Omental fat pad (tissue), 4 donors: Measurements from ENCODE around the gene LAMTOR1. TPM values are rescaled to one million over a fixed set of nuclear protein-coding genes. Genes with fewer than 3 reads are reported as not detected.

Experiments used
- ATAC-seq: fragments of 150-250 bp; one replicate; pipeline ENCODE4 v1.9.1; 2016; ENCODE audit warnings: mild to moderate bottlenecking, moderate library complexity; ENCODE audit not compliant: low FRiP score
- DNase-seq: peaks from one replicate; pipeline ENCODE4 v3.0.0-alpha.2; 2019; ENCODE audit warnings: low spot score
- total RNA-seq, 4 donors: library from RNA; depleted of rRNA; stranded (reverse); fragments of >200 nt; gene quantifications; one replicate each; pipeline ENCODE4 v1.1.0, GENCODE V29; 2016
- TF ChIP-seq, protein P1 (sequence below), 3 donors: fragments of 450-650 bp; IDR thresholded peaks; one replicate each; pipeline ENCODE4 v1.5.1; 2016 to 2017; ENCODE audit warnings: antibody characterized with exemption in 3 of 3, mild to moderate bottlenecking in 3 of 3, moderate library complexity in 2 of 3

The LAMTOR1 gene
- total RNA-seq, 4 donors from 2014 or later: 88.7 to 137 (median 111) TPM

DNA sequence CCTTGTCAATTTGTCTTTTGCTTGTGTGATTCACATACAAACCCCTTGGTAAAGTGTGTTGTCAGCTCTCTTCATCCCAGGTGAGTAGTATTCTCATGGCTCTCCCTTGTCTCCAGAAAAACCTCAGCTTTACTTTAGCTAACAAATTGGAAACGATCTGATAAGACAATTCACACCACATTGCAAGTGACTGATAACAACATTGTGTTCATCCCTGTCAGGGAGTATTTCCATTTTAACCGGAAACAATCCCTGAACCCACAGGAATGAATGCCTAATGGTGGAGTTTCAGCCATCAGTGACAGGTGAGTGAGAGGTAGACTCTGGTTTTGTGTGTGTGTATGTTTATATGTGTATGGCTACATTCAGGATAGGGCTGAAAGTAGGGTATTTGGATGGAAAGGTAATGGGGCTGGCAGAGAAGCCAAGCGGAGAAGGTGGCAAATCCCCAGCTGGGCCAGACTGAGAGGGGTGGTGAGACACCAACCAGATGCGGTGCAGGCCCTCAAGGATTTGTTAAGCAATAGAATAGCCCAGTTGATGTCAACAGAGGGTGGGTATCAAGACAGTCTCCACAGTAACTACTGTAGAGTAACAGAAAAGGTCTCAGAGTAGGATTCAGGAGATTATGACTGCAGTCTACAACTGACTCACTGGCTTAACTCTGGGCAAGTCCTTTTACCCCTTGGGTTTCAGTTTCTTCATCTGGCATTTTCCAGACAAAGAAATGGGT is 14.9 kb downstream of the LAMTOR1 start:
- DNase-seq: no peak

DNA sequence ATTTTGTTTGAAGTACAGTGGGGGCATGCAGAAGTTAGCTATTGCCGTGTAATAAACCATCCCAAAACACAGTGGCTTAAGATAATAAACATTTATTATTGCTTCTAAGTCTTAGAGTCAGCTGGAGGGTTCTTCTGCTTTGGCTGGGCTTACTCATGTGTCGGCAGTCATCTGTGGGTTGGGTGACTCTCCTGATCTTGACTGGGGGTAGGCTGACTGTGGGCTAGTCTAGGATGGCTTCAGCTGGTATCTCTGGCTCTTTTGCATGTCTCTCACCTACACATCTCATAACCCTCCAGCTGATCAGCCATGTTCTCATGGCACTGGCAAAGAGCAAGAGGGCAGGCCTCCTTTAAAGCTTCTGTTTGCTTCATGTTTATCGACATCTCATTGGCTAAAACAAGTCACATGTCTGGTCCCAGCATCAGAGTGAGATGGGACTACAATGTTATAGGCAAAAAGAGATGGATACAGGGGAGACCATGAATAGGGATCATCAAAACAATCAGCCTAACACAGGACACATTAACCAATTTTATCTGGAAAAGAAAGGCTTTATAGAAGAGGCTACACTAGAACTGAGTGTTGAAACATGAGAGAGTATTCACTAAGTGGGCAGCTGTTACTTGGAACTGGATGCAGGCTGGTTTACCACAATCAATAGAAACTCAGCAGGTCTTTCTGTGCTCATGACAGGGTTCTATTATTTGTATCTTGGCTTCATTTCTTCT is 17.3 kb downstream of the LAMTOR1 start:
- no peak for ATAC-seq
- TF ChIP-seq, protein P1, sequence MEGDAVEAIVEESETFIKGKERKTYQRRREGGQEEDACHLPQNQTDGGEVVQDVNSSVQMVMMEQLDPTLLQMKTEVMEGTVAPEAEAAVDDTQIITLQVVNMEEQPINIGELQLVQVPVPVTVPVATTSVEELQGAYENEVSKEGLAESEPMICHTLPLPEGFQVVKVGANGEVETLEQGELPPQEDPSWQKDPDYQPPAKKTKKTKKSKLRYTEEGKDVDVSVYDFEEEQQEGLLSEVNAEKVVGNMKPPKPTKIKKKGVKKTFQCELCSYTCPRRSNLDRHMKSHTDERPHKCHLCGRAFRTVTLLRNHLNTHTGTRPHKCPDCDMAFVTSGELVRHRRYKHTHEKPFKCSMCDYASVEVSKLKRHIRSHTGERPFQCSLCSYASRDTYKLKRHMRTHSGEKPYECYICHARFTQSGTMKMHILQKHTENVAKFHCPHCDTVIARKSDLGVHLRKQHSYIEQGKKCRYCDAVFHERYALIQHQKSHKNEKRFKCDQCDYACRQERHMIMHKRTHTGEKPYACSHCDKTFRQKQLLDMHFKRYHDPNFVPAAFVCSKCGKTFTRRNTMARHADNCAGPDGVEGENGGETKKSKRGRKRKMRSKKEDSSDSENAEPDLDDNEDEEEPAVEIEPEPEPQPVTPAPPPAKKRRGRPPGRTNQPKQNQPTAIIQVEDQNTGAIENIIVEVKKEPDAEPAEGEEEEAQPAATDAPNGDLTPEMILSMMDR (IDR thresholded peaks at IDR 0.05): no peak
- DNase-seq: no peak

More for the DNA sequence above, 14.9 kb downstream of the LAMTOR1 start:
- no peak for ATAC-seq
- TF ChIP-seq, protein P1 (IDR thresholded peaks at IDR 0.05): no peak

DNA sequence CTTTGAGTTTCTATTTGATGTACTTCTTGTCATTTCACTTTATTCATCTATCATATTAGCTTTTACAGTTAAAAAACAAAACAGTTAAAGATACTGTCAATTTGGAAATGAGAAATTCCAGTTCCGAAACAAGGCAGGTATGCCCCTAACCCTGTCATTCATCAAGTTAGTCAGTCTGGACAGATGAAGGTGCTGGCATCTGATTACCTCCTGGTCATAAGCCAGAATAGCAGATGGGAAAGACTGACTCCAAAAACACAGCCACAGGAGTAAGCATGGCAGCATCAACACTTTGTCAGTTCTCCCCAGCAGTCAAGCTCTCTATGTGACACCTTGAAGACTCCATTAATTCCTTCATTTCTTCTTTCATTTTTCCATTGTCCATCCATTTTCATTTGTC is 18.1 kb downstream of the LAMTOR1 start:
- TF ChIP-seq, protein P1 (IDR thresholded peaks at IDR 0.05): no peak
- DNase-seq: no peak
- no peak for ATAC-seq

DNA sequence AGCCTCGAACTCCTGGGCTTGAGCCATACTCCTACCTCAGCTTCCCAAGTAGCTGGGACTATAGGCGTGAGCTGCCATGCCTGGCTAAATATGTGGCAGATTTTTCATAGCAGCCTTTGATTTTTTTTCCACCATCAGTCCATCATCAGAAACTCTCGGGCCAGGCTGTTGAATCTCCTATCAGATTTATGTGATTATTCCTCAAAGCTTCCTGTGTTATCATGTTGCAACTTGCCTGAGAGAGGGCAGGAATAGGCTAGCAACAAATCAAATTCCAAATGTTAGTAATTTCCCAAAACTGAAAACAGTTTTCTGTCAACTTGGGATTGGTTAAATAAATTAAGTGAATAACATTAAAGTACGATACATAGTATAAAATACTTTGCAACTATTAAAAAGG is 19.0 kb downstream of the LAMTOR1 start:
- TF ChIP-seq, protein P1 (IDR thresholded peaks at IDR 0.05): no peak
- no peak for ATAC-seq

DNA sequence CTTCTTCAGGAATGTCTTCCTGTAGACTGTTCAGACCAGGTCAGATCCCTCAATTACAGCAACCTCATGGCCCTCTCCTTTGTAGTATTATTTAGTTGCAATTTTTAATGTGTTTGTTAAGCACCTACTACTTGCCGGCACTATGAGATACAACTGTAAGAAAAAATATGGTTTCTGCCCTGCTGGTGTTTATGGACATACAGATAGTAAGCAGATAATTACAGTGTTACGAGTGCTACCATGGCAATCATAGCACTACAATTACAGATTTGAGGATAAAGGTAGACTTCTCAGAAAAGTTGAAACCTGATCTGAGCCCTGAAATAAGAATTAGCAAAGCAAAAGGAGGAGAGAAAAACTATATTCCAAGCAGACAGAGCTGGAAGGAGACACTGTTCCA is 19.7 kb downstream of the LAMTOR1 start:
- TF ChIP-seq, protein P1 (IDR thresholded peaks at IDR 0.05): no peak
- DNase-seq (no peak), ATAC-seq (no peak)

More for the DNA sequence above, 19.0 kb downstream of the LAMTOR1 start:
- DNase-seq: no peak

DNA sequence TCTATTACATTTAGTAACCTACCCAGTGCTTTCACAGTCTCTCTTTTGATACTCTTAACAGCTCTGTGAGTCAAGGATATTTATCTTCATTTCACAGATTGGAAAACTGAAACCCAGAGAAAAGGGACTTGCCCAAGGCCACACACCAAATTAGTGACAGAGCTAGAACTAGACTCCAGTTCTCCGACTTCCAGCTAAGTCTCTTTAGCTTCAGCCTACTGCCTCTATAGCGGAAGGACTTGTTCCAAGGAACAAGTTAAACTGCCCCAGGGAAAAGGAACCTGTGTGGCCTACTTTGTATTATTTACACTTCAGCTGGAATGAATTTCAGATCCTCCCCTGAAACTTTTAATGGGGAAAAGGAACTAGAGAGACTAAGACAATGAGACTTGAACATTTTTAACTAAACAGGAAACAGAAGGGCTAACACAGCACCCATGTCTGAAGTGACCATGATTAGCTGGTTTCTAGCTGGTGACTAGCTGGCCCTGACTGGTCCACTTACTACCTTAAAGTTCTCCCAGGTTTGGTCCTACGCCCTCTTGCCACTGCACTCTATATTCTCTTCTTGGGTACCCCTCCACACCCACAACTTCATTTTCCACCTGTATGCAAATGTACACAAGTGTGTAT is 21.2 kb downstream of the LAMTOR1 start:
- DNase-seq: no peak
- TF ChIP-seq, protein P1 (IDR thresholded peaks at IDR 0.05): no peak
- no peak for ATAC-seq
